ENCODE results near the gene TP53.

GRCh38 chr17:7701681-7702080 is 14.4 kb upstream of the TP53 start:
- TF ChIP-seq SUZ12 (IDR thresholded peaks at IDR 0.05; ENCODE audit: extremely low read depth, insufficient read depth, insufficient read length) = no peak
- TF ChIP-seq ZNF274 (IDR thresholded peaks at IDR 0.05; ENCODE audit: low read depth, low read length) = no peak
